Activated naive CD4-positive, alpha-beta T cell (primary cell): ENCODE data around the gene CRB1.
"Not testable (repeated sequence)": the region's sequence is repeated elsewhere in the genome, so short reads cannot be mapped to it uniquely, and the experiment has no call there.

Experiments used
- DNase-seq, 4 experiments: peaks; one replicate each; lab custom pipeline; 2025; lab: John Stamatoyannopoulos, UW

CRB1 gene

GRCh38 chr1:197465528-197466327 lies 197.7 kb downstream of the CRB1 start:
- DNase-seq = no peak

GRCh38 chr1:197466813-197467212 lies 198.8 kb downstream of the CRB1 start:
- DNase-seq = no peak

- DNase-seq = no peak
Measured at GRCh38 chr1:197467881-197468280, 199.8 kb downstream of the CRB1 start.

GRCh38 chr1:197468543-197469175 lies 200.6 kb downstream of the CRB1 start:
- no peak for DNase-seq

GRCh38 chr1:197469620-197470210 lies 201.7 kb downstream of the CRB1 start:
- no peak for DNase-seq

- DNase-seq = no peak
Measured at GRCh38 chr1:197470330-197470729, 202.3 kb downstream of the CRB1 start.

GRCh38 chr1:197471248-197471985 lies 203.4 kb downstream of the CRB1 start:
- no peak for DNase-seq

- no peak for DNase-seq
Measured at GRCh38 chr1:197472141-197472540, 204.1 kb downstream of the CRB1 start.

GRCh38 chr1:197480446-197480845 lies 212.4 kb downstream of the CRB1 start:
- no peak for DNase-seq

- peak in 1 of 4 experiments; percentile 2 for DNase-seq
Measured at GRCh38 chr1:197481101-197481500, 213.0 kb downstream of the CRB1 start.

- DNase-seq = no peak
Measured at GRCh38 chr1:197485790-197486189, 217.7 kb downstream of the CRB1 start.

GRCh38 chr1:197486946-197487345 lies 218.9 kb downstream of the CRB1 start:
- no peak for DNase-seq

GRCh38 chr1:197491505-197491904 lies 223.5 kb downstream of the CRB1 start:
- DNase-seq = not testable (repeated sequence)

GRCh38 chr1:197496722-197497121 lies 228.7 kb downstream of the CRB1 start:
- DNase-seq = no peak

- no peak for DNase-seq
Measured at GRCh38 chr1:197510691-197511378, 242.8 kb downstream of the CRB1 start.

GRCh38 chr1:197515421-197515820 lies 247.4 kb downstream of the CRB1 start:
- DNase-seq = no peak

- no peak for DNase-seq
Measured at GRCh38 chr1:197519741-197520334, 251.8 kb downstream of the CRB1 start.

GRCh38 chr1:197521118-197521739 lies 253.2 kb downstream of the CRB1 start:
- no peak for DNase-seq

GRCh38 chr1:197526736-197527371 lies 258.8 kb downstream of the CRB1 start:
- DNase-seq = no peak
